Mesothelial cell of epicardium (in vitro differentiated cells): ENCODE data around the gene CYP4A22. TPM values are rescaled to one million over a fixed set of nuclear protein-coding genes. Genes with fewer than 3 reads are reported as not detected.
A peak's percentile ranks its signal among the peaks of the same experiment; 100 is the strongest.

Source experiments
- DNase-seq, 2 experiments: peaks; one replicate each; pipeline ENCODE4 v3.0.0; 2021; ENCODE audit warnings: low spot score in 2 of 2; ENCODE audit not compliant: unreplicated experiment in 2 of 2
- H3K27ac Mint-ChIP-seq: 2 replicates; pipeline ENCODE4 v1.8.0; 2021; ENCODE audit warnings: mixed read lengths
- H3K27me3 Mint-ChIP-seq: 2 replicates; pipeline ENCODE4 v1.8.0; 2021; ENCODE audit warnings: low read depth, mixed read lengths
- H3K36me3 Mint-ChIP-seq: 2 replicates; pipeline ENCODE4 v1.8.0; 2021; ENCODE audit warnings: mixed read lengths
- H3K4me1 Mint-ChIP-seq: 2 replicates; pipeline ENCODE4 v1.8.0; 2021; ENCODE audit warnings: mixed read lengths
- H3K4me3 Mint-ChIP-seq: 2 replicates; pipeline ENCODE4 v1.8.0; 2021; ENCODE audit warnings: mild to moderate bottlenecking, moderate library complexity, mixed read lengths
- H3K9me3 Mint-ChIP-seq: 2 replicates; pipeline ENCODE4 v1.8.0; 2021; ENCODE audit warnings: mixed read lengths
- total RNA-seq: library from RNA; stranded (reverse); gene quantifications from 3 replicates; pipeline ENCODE4 v1.2.1, GENCODE V29; 2021
- TF ChIP-seq, protein P1 (sequence below): fragments of 200-600 bp; sonication (generic); IDR thresholded peaks from one replicate; pipeline ENCODE4 v1.5.0; 2021; ENCODE audit warnings: antibody characterized with exemption; ENCODE audit not compliant: unreplicated experiment

The CYP4A22 gene
- total RNA-seq, 1 donor from 2014 or later = not detected

DNA sequence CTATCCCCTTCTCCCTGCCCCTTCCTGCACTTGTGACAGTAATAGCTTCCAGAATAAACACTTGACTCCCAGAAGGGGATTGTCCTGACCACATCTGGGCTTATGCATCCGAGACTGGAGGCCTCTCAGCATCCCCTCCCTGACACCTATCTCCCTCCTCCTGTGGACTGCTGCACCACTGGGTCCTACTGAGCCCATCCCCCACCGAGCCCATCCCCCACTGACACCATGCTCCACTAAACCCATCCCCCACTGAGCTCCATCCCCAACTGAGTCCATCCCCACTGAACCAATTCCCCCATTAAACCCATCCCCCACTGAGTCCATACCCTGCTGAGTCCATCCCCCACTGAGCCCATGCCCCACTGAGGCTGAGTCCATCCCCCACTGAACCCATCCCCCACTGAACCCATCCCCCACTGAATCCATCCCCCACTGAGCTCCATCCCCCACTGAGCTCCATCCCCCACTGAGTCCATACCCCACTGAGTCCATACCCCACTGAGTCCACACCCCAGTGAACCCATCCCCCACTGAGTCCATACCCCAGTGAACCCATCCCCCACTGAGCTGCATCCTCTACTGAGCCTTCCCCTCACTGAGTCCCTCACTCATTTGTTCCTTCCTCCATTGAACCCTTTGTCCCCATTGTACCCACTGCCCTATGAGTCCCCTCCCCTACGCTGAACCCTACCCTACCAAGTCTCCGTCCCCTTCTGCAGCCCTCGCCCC is 47.0 kb downstream of the CYP4A22 start:
- Mint-ChIP-seq H3K4me1 (peaks cover 6% of the 10 kb centered on the region), H3K4me3 (no peak overlapping the region), H3K27ac (no peak overlapping the region), H3K9me3 (no peaks in the 10 kb centered on the region), H3K27me3 (peaks cover 48% of the 10 kb centered on the region), H3K36me3 (no peaks in the 10 kb centered on the region)
- no peak for DNase-seq
- TF ChIP-seq, protein P1, sequence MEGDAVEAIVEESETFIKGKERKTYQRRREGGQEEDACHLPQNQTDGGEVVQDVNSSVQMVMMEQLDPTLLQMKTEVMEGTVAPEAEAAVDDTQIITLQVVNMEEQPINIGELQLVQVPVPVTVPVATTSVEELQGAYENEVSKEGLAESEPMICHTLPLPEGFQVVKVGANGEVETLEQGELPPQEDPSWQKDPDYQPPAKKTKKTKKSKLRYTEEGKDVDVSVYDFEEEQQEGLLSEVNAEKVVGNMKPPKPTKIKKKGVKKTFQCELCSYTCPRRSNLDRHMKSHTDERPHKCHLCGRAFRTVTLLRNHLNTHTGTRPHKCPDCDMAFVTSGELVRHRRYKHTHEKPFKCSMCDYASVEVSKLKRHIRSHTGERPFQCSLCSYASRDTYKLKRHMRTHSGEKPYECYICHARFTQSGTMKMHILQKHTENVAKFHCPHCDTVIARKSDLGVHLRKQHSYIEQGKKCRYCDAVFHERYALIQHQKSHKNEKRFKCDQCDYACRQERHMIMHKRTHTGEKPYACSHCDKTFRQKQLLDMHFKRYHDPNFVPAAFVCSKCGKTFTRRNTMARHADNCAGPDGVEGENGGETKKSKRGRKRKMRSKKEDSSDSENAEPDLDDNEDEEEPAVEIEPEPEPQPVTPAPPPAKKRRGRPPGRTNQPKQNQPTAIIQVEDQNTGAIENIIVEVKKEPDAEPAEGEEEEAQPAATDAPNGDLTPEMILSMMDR = no peak

DNA sequence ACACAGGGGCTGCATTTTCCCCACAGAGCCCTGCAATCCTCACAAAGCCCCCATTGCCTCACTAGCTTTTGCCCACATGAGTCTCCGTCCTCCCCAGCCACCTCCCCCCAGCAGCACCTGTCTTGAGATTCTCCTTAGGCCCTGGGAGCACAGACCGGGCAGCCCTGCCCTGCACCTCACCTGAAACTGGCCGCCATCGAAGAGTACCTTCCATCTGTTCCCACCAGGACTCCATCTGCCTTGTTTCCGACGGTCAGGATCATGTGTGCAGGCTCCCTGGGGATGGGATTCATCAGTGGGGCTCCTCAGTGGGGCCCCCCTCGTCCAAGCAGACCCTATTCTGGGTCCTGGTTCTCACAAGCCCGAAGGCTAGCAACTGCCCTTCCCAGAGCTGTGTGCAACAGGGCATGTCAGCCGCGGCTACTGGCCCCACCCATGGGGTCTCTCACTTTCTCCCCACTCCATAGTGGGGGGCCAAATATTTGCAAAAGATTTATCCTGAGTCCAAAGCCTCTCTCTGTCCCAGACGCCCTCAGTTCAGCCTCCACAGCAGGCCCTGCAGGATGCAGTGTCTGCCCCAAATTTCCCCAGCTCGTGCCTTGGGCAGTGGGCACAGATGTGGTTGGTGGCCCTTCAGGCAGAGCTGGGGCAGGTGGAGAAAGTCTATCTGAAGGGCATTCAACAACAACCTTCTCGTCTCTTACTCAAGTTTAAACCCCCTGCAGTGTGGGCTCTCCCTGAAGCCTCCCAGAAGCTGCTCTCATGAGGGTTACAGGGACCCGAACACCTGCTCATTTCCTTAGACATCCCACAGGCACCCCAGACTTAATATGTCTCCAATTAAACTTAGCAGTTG is 47.8 kb downstream of the CYP4A22 start:
- H3K27ac Mint-ChIP-seq = no peak overlapping the region
- H3K27me3 Mint-ChIP-seq = peaks cover 44% of the 10 kb centered on the region
- no peaks in the 10 kb centered on the region for H3K36me3 Mint-ChIP-seq
- peak in 1 of 2 experiments; percentile 20 for DNase-seq
- H3K9me3 Mint-ChIP-seq = no peaks in the 10 kb centered on the region
- peaks cover 3% of the 10 kb centered on the region for H3K4me1 Mint-ChIP-seq
- TF ChIP-seq, protein P1 = no peak
- no peak overlapping the region for H3K4me3 Mint-ChIP-seq

DNA sequence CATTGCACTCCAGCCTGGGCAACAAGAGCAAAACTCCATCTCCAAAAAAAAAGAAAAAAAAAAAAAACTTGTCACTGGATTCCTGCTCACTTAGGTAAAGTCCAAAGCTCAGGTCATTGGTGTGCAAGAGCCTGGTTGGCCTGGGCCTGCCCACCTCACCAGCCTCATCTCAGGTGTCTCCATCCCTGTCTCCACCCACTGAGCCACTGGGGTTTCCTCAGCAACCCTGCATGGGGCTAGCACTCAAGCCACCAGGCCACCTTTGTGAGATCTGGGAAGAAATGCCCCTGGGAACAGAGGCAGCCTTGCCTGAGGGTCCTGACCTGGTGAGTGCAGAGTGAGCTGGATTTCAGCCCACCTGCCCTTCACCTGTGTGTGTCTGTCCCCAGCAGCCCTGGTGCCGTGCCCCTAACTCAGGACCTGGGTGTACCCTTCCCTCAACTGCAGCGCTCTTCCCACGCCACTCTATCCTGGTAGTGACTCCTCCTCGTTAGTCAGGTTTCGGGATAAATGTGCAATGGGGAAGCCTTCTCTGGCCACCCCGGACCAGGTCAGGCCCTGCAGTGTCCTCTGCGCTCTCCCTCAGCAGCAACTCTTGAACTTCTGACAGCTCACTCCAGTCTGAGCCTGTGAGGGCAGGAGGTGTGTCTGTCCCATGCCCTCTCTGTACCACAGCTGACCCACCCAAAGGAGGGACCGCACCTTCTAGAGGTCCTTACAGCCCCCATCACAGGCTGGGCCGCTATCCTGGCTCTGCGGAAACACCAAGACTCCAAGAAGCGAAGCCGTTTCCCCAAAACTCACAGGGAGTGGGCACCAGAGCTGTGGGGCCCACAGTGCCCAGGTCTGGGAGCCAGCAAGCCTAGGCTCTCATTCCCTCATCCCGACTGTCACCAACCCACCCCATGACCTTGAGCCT is 49.3 kb downstream of the CYP4A22 start:
- Mint-ChIP-seq H3K9me3 (no peaks in the 10 kb centered on the region), H3K36me3 (no peaks in the 10 kb centered on the region), H3K27ac (no peak overlapping the region)

DNA sequence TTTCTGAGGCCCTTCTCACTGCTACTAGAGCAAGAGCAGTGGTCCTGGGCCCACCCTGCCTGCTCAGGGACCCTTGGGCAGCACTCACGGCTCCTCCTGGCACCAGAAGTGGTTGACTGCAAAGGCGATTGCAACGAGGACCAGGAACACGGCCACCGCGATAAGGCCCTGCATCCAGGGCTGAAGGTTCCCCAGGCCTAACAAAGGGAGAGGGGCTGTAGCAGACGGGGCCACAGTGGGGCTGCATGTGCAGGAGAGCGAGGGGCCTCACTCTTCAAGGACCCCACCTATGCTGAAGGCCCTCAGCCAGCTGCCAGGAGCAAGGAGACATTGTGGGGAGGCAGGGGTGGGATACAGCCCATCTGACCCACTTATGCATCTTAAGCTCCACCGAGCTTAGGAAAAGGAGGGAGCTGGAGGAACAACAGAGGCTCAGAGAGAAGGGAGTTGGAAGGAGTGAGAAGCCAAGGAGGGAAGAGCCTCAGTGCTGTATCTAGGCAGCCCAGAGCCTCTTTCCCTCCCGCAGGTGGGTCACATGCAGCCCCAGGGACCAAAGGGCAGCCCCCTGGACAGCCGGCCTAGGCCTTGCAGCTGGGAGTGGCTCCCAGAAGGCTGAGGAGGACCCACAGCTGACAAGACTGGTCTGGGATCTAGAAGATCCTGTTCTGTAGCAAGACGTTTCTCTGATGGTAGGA is 50.1 kb downstream of the CYP4A22 start:
- Mint-ChIP-seq H3K4me3 (no peak overlapping the region), H3K4me1 (peaks cover 16% of the 10 kb centered on the region), H3K27ac (no peak overlapping the region), H3K9me3 (no peaks in the 10 kb centered on the region), H3K27me3 (peaks cover 25% of the 10 kb centered on the region), H3K36me3 (no peaks in the 10 kb centered on the region)
- DNase-seq = peak in 1 of 2 experiments; percentile 22
- TF ChIP-seq, protein P1 = no peak

More for the DNA sequence above, 49.3 kb downstream of the CYP4A22 start:
- H3K4me1 Mint-ChIP-seq = peaks cover 10% of the 10 kb centered on the region
- peak in 1 of 2 experiments; percentile 28 for DNase-seq
- TF ChIP-seq, protein P1 = no peak
- no peak overlapping the region for H3K4me3 Mint-ChIP-seq
- peaks cover 31% of the 10 kb centered on the region for H3K27me3 Mint-ChIP-seq

DNA sequence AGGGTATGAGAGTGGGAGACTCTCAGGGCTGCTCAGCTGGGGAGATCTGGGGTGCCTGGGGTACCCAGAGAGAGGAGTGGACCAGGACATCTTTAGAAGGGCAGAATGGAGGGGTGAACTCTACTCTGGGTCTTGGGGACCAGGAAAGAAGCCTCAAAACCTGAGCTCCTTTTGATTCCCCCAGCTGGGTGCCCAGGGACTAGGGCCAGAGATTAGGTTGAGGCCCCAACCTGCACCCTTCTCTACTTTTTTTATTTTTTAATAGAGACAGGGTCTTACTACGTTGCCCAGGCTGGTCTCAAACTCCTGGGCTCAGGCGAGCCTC is 50.6 kb downstream of the CYP4A22 start:
- no peaks in the 10 kb centered on the region for H3K36me3 Mint-ChIP-seq
- H3K27ac Mint-ChIP-seq = no peak overlapping the region
- no peaks in the 10 kb centered on the region for H3K9me3 Mint-ChIP-seq
- peaks cover 19% of the 10 kb centered on the region for H3K4me1 Mint-ChIP-seq
- TF ChIP-seq, protein P1 = no peak
- H3K4me3 Mint-ChIP-seq = no peak overlapping the region
- peaks cover 20% of the 10 kb centered on the region for H3K27me3 Mint-ChIP-seq
- DNase-seq = peak in 1 of 2 experiments; percentile 29
